Ishikawa (cell line): ENCODE measurements around the gene LSM7.

ENCODE experiments used
- CEBPB ChIP-seq: IDR thresholded peaks from 2 replicates; pipeline ENCODE4 v1.6.1; 2012
- CREB1 ChIP-seq: IDR thresholded peaks from 2 replicates; pipeline ENCODE4 v1.6.1; 2012; ENCODE audit warnings: low read depth
- EGR1 ChIP-seq: IDR thresholded peaks from 2 replicates; pipeline ENCODE4 v1.6.1; 2012
- EP300 ChIP-seq: IDR thresholded peaks from 2 replicates; pipeline ENCODE4 v1.6.1; 2012; ENCODE audit warnings: borderline replicate concordance
- NFIC ChIP-seq: IDR thresholded peaks from 2 replicates; pipeline ENCODE4 v1.6.1; 2012
- RAD21 ChIP-seq: IDR thresholded peaks from 2 replicates; pipeline ENCODE4 v1.6.1; 2012; ENCODE audit warnings: low read depth
- TAF1 ChIP-seq: IDR thresholded peaks from 2 replicates; pipeline ENCODE4 v1.6.1; 2012; ENCODE audit warnings: low read depth, mild to moderate bottlenecking
- TCF12 ChIP-seq: IDR thresholded peaks from 2 replicates; pipeline ENCODE4 v1.6.1; 2012; ENCODE audit warnings: low read depth
- YY1 ChIP-seq: IDR thresholded peaks from 2 replicates; pipeline ENCODE4 v1.6.1; 2012; ENCODE audit warnings: low read depth
- ZBTB7A ChIP-seq: IDR thresholded peaks from 2 replicates; pipeline ENCODE4 v1.6.1; 2012; ENCODE audit warnings: low read depth
- TF ChIP-seq, protein P1 (sequence below): IDR thresholded peaks from 2 replicates; pipeline ENCODE4 v1.6.1; 2012
- TF ChIP-seq, protein P2 (sequence below): IDR thresholded peaks from 2 replicates; pipeline ENCODE4 v1.6.1; 2012; ENCODE audit warnings: low read depth, mild to moderate bottlenecking
- TF ChIP-seq, protein P3 (sequence below): IDR thresholded peaks from 2 replicates; pipeline ENCODE4 v1.6.1; 2012

DNA sequence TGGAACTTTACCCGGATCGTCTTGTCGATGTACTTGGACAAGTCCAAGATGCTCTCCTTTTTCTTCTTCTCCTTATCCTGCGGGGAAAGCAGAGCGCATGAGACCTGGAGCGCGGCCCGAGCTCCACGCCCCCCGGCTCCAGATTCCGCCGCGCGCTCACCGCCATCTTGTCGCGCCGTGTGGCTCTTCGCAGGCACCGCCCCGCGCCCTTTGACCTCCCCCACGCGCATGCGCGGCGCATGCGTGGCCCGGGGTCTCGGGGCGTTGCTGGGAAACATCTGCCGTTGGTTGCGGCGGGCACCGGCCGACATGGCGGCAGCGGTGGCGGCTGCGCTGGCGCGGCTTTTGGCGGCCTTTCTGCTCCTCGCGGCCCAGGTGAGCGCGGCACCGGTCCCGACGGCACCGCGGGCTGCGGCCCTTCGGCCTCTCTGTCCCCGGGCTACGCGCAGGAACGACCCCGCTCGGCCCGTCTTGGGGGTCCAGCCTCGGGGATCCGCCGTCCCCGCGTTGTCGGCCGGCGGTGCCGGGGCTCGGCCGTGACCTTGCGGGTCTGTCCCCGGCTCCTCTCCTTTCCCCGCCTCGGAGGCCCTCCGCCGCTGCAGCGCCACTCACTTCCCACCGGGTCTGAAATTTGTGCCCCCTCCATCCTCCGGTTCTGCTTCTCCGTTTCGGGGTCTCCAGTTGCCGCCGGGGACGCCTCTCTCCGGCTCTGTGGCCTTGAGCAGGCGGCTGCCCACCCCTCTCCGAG, at the start of gene LSM7, which contains the start of gene SPPL2B:
- TF ChIP-seq TAF1 (peak; percentile 94), YY1 (peak; percentile 98), ZBTB7A (peak; percentile 16; the same call in 1 of the 2 replicates), RAD21 (no peak), TCF12 (peak; percentile 16; the same call in 1 of the 2 replicates), CEBPB (no peak), EGR1 (peak; percentile 10; the same call in 1 of the 2 replicates), EP300 (no peak), CREB1 (no peak), NFIC (no peak)
- TF ChIP-seq, protein P1, sequence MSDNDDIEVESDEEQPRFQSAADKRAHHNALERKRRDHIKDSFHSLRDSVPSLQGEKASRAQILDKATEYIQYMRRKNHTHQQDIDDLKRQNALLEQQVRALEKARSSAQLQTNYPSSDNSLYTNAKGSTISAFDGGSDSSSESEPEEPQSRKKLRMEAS: peak; percentile 92
- TF ChIP-seq, protein P2, sequence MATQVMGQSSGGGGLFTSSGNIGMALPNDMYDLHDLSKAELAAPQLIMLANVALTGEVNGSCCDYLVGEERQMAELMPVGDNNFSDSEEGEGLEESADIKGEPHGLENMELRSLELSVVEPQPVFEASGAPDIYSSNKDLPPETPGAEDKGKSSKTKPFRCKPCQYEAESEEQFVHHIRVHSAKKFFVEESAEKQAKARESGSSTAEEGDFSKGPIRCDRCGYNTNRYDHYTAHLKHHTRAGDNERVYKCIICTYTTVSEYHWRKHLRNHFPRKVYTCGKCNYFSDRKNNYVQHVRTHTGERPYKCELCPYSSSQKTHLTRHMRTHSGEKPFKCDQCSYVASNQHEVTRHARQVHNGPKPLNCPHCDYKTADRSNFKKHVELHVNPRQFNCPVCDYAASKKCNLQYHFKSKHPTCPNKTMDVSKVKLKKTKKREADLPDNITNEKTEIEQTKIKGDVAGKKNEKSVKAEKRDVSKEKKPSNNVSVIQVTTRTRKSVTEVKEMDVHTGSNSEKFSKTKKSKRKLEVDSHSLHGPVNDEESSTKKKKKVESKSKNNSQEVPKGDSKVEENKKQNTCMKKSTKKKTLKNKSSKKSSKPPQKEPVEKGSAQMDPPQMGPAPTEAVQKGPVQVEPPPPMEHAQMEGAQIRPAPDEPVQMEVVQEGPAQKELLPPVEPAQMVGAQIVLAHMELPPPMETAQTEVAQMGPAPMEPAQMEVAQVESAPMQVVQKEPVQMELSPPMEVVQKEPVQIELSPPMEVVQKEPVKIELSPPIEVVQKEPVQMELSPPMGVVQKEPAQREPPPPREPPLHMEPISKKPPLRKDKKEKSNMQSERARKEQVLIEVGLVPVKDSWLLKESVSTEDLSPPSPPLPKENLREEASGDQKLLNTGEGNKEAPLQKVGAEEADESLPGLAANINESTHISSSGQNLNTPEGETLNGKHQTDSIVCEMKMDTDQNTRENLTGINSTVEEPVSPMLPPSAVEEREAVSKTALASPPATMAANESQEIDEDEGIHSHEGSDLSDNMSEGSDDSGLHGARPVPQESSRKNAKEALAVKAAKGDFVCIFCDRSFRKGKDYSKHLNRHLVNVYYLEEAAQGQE: no peak
- TF ChIP-seq, protein P3, sequence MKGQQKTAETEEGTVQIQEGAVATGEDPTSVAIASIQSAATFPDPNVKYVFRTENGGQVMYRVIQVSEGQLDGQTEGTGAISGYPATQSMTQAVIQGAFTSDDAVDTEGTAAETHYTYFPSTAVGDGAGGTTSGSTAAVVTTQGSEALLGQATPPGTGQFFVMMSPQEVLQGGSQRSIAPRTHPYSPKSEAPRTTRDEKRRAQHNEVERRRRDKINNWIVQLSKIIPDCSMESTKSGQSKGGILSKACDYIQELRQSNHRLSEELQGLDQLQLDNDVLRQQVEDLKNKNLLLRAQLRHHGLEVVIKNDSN: no peak
